Embryonic facial prominence (tissue), 1 donor: Measurements from ENCODE around the gene STOML1.

ENCODE experiments used
- DNase-seq: peaks from one replicate; pipeline ENCODE4 v3.0.0-alpha.2; 2016; ENCODE audit errors: extremely low spot score

The STOML1 gene

GRCh38 chr15:73991726-73992593 is at the start of gene STOML1:
STOML1 (minus strand) TSS chr15:73992295; CDS start chr15:73992223, 72 bp downstream.
- peak; percentile 79 for DNase-seq

GRCh38 chr15:74041311-74041756 is 49.2 kb upstream of the STOML1 start:
- no peak for DNase-seq

GRCh38 chr15:74040109-74040850 is 48.2 kb upstream of the STOML1 start:
- no peak for DNase-seq

GRCh38 chr15:74039656-74040010 is 47.5 kb upstream of the STOML1 start:
- no peak for DNase-seq

GRCh38 chr15:74038707-74039655 is 46.9 kb upstream of the STOML1 start:
- no peak for DNase-seq

- DNase-seq = no peak
Measured at GRCh38 chr15:74037171-74038117, 45.3 kb upstream of the STOML1 start.

GRCh38 chr15:74036271-74037170 is 44.4 kb upstream of the STOML1 start:
- no peak for DNase-seq

- no peak for DNase-seq
Measured at GRCh38 chr15:74035121-74036017, 43.3 kb upstream of the STOML1 start.

- DNase-seq = no peak
Measured at GRCh38 chr15:74034206-74034755, 42.2 kb upstream of the STOML1 start.

- DNase-seq = no peak
Measured at GRCh38 chr15:74032606-74033561, 40.8 kb upstream of the STOML1 start.

- DNase-seq = no peak
Measured at GRCh38 chr15:74032046-74032445, 40.0 kb upstream of the STOML1 start.

GRCh38 chr15:74028646-74029045 is 36.6 kb upstream of the STOML1 start:
- DNase-seq = no peak

GRCh38 chr15:74027688-74028087 is 35.6 kb upstream of the STOML1 start:
- no peak for DNase-seq

GRCh38 chr15:74025436-74025835 is 33.3 kb upstream of the STOML1 start:
- no peak for DNase-seq

GRCh38 chr15:74024687-74025086 is 32.6 kb upstream of the STOML1 start:
- DNase-seq = no peak

GRCh38 chr15:74022706-74023470 is 30.8 kb upstream of the STOML1 start:
- no peak for DNase-seq
